ENCODE data around the gene FAM184B. TPM values are rescaled to one million over a fixed set of nuclear protein-coding genes. Genes with fewer than 3 reads are reported as not detected.

FAM184B gene
- polyA plus RNA-seq, 3 donors = 0.50 to 0.84 (median 0.77) TPM

GRCh38 chr4:17583276-17583675, 198.1 kb downstream of the FAM184B start:
- DNase-seq = no peak

DNA sequence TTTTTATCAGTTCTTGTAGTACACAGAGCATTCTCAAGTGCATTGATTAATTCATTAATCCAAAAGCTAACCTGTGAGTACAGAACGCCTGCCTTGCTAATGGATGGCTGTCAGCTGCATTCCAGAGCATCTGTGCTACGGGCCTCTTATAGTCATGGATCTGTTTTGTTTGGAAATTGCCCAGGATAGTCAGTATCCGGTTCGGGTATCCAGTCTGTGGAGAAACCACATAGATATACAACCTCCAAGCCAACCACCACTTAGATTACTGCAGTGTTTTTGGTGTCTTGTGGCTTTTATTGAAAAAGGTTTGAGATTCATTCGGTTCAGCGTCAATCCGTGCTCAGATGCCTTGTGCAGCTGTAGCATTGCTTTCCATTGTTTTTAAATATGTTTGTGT, 200.5 kb downstream of the FAM184B start:
- no peak for DNase-seq

Other genes starting within 250 kb of the FAM184B start
- gene LAP3, start 204.4 kb downstream of the FAM184B start, polyA plus RNA-seq (ENCODE audit: insufficient read length in 3 of 3) = 10 to 100 TPM; 72.4 to 75.7 (median 73.9) TPM
- 10 to 100 TPM; 59.5 to 74.8 (median 61.9) TPM for gene MED28, start 167.0 kb downstream of the FAM184B start, polyA plus RNA-seq (ENCODE audit: insufficient read length in 3 of 3)
- 10 to 100 TPM; 36.2 to 73.7 (median 70.5) TPM for gene DCAF16, start 29.1 kb upstream of the FAM184B start, polyA plus RNA-seq (ENCODE audit: insufficient read length in 3 of 3)
- 10 to 100 TPM; 27.2 to 31.0 (median 28.6) TPM for gene NCAPG, start 29.4 kb upstream of the FAM184B start, polyA plus RNA-seq (ENCODE audit: insufficient read length in 3 of 3)
- gene LCORL, start 240.1 kb upstream of the FAM184B start, polyA plus RNA-seq (ENCODE audit: insufficient read length in 3 of 3) = 10 to 100 TPM; 22.3 to 25.3 (median 24.9) TPM